Activated CD8-positive, alpha-beta T cell treated with anti-CD3 and anti-CD28 coated beads, Interleukin-2, amount 10 ng/mL, durations not matched to agents 7 days and 5 days (primary cell): ENCODE measurements around the gene KRT85. TPM values are rescaled to one million over a fixed set of nuclear protein-coding genes. Genes with fewer than 3 reads are reported as not detected.
A peak's percentile ranks its signal among the peaks of the same experiment; 100 is the strongest.

Experiments used
- ATAC-seq: fragments of 150-1000 bp; cut with Tn5 transposase; one replicate; pipeline ENCODE4 v1.10.0; 2021; ENCODE audit warnings: moderate library complexity
- CTCF ChIA-PET: fragments of 350-600 bp; sonication (Branson Sonifier 250); formaldehyde crosslinking; loops from one replicate; lab custom pipeline; 2021; ENCODE audit warnings: antibody characterized with exemption; lab: Charles Lee
- POLR2A ChIA-PET: fragments of 350-600 bp; sonication (Branson Sonifier 250); formaldehyde crosslinking; loops from one replicate; lab custom pipeline; 2021; ENCODE audit warnings: antibody characterized with exemption; lab: Charles Lee
- DNase-seq: peaks from one replicate; pipeline ENCODE4 v3.0.0-alpha.2; 2020
- H3K27ac Mint-ChIP-seq: one replicate; pipeline ENCODE4 v1.8.0; 2021; ENCODE audit warnings: mild to moderate bottlenecking, mixed read lengths
- H3K27me3 Mint-ChIP-seq: one replicate; pipeline ENCODE4 v1.8.0; 2021; ENCODE audit warnings: low read depth, mixed read lengths
- H3K36me3 Mint-ChIP-seq: one replicate; pipeline ENCODE4 v1.8.0; 2021; ENCODE audit warnings: low read depth, mixed read lengths
- H3K4me1 Mint-ChIP-seq: one replicate; pipeline ENCODE4 v1.8.0; 2021; ENCODE audit warnings: low read depth, mixed read lengths
- H3K4me3 Mint-ChIP-seq: one replicate; pipeline ENCODE4 v1.8.0; 2021; ENCODE audit warnings: mild to moderate bottlenecking, mixed read lengths
- H3K9me3 Mint-ChIP-seq: one replicate; pipeline ENCODE4 v1.8.0; 2022; ENCODE audit warnings: mixed read lengths; ENCODE audit not compliant: insufficient read depth
- total RNA-seq, 2 experiments: library from RNA; stranded (reverse); gene quantifications; one replicate each; pipeline ENCODE4 v1.2.3, GENCODE V29; 2021

Gene KRT85
- total RNA-seq, 2 experiments from 2014 or later: not detected

- H3K9me3 Mint-ChIP-seq: no peaks in the 10 kb centered on the region
- peaks cover 35% of the 10 kb centered on the region for H3K4me1 Mint-ChIP-seq
- no peak for DNase-seq
- no peak overlapping the region for H3K27ac Mint-ChIP-seq
- H3K36me3 Mint-ChIP-seq: no peaks in the 10 kb centered on the region
- ChIA-PET CTCF (interaction anchor here (1.4 kb wide), 1 partner anchor 27 kb away, joined by 3 read pairs; no protein-coding TSS in a partner anchor), POLR2A (no interaction called here)
- peaks cover 30% of the 10 kb centered on the region for H3K27me3 Mint-ChIP-seq
- H3K4me3 Mint-ChIP-seq: no peak overlapping the region
- ATAC-seq: no peak
Observed at GRCh38 chr12:52355176-52355575, 12.1 kb downstream of the KRT85 start.

GRCh38 chr12:52354200-52354599 lies 13.1 kb downstream of the KRT85 start:
- CTCF ChIA-PET: interaction anchor here (0.9 to 1.4 kb wide), 2 partner anchors 26 to 46 kb away, joined by 3 read pairs; no protein-coding TSS in a partner anchor
- POLR2A ChIA-PET: no interaction called here
- peaks cover 25% of the 10 kb centered on the region for H3K4me1 Mint-ChIP-seq

GRCh38 chr12:52353766-52354165 lies 13.5 kb downstream of the KRT85 start:
- H3K9me3 Mint-ChIP-seq: no peaks in the 10 kb centered on the region
- CTCF ChIA-PET: interaction anchor here (1.4 to 4.7 kb wide), 4 partner anchors 8 to 75 kb away, joined by 3 to 21 read pairs (median 4); no protein-coding TSS in a partner anchor

More at GRCh38 chr12:52354200-52354599, 13.1 kb downstream of the KRT85 start:
- ATAC-seq: no peak
- H3K27me3 Mint-ChIP-seq: peaks cover 32% of the 10 kb centered on the region
- no peak overlapping the region for H3K4me3 Mint-ChIP-seq
- H3K36me3 Mint-ChIP-seq: no peaks in the 10 kb centered on the region
- no peak overlapping the region for H3K27ac Mint-ChIP-seq
- DNase-seq: no peak
- no peaks in the 10 kb centered on the region for H3K9me3 Mint-ChIP-seq

GRCh38 chr12:52352951-52353350 lies 14.3 kb downstream of the KRT85 start:
- H3K36me3 Mint-ChIP-seq: no peaks in the 10 kb centered on the region
- peaks cover 44% of the 10 kb centered on the region for H3K27me3 Mint-ChIP-seq
- no peak overlapping the region for H3K4me3 Mint-ChIP-seq
- H3K27ac Mint-ChIP-seq: no peak overlapping the region
- no peak for ATAC-seq
- ChIA-PET POLR2A (no interaction called here), CTCF (interaction anchor here (1.1 to 4.7 kb wide), 6 partner anchors 8 to 532 kb away, joined by 3 to 21 read pairs (median 4); no protein-coding TSS in a partner anchor)
- no peaks in the 10 kb centered on the region for H3K9me3 Mint-ChIP-seq
- H3K4me1 Mint-ChIP-seq: peaks cover 13% of the 10 kb centered on the region
- no peak for DNase-seq

More at GRCh38 chr12:52353766-52354165, 13.5 kb downstream of the KRT85 start:
- H3K4me1 Mint-ChIP-seq: peaks cover 21% of the 10 kb centered on the region
- no peak overlapping the region for H3K27ac Mint-ChIP-seq
- ATAC-seq (no peak), DNase-seq (no peak)
- H3K27me3 Mint-ChIP-seq: peaks cover 36% of the 10 kb centered on the region
- H3K4me3 Mint-ChIP-seq: no peak overlapping the region
- no peaks in the 10 kb centered on the region for H3K36me3 Mint-ChIP-seq
- POLR2A ChIA-PET: no interaction called here

GRCh38 chr12:52351196-52352059 lies 15.9 kb downstream of the KRT85 start:
- no peak overlapping the region for H3K27ac Mint-ChIP-seq
- peak; percentile 92 for ATAC-seq
- no peak overlapping the region for H3K4me3 Mint-ChIP-seq
- ChIA-PET CTCF (interaction anchor here (0.6 to 4.7 kb wide), 8 partner anchors 10 to 519 kb away, joined by 3 to 21 read pairs (median 4); no protein-coding TSS in a partner anchor), POLR2A (no interaction called here)
- H3K4me1 Mint-ChIP-seq: peaks cover 8% of the 10 kb centered on the region
- no peaks in the 10 kb centered on the region for H3K9me3 Mint-ChIP-seq
- peaks cover 45% of the 10 kb centered on the region for H3K27me3 Mint-ChIP-seq
- DNase-seq: peak; percentile 69
- H3K36me3 Mint-ChIP-seq: no peaks in the 10 kb centered on the region

GRCh38 chr12:52350786-52351185 lies 16.5 kb downstream of the KRT85 start:
- H3K4me3 Mint-ChIP-seq: no peak overlapping the region
- ATAC-seq (no peak), DNase-seq (no peak)
- ChIA-PET POLR2A (no interaction called here), CTCF (interaction anchor here (0.6 to 4.7 kb wide), 6 partner anchors 11 to 520 kb away, joined by 3 to 21 read pairs (median 4); no protein-coding TSS in a partner anchor)
- H3K9me3 Mint-ChIP-seq: no peaks in the 10 kb centered on the region
- H3K36me3 Mint-ChIP-seq: no peaks in the 10 kb centered on the region
- H3K27ac Mint-ChIP-seq: no peak overlapping the region
- peaks cover 49% of the 10 kb centered on the region for H3K27me3 Mint-ChIP-seq
- peaks cover 8% of the 10 kb centered on the region for H3K4me1 Mint-ChIP-seq

GRCh38 chr12:52350021-52350620 lies 17.2 kb downstream of the KRT85 start:
- H3K27ac Mint-ChIP-seq: no peak overlapping the region
- peaks cover 8% of the 10 kb centered on the region for H3K4me1 Mint-ChIP-seq
- DNase-seq (no peak), ATAC-seq (no peak)
- H3K4me3 Mint-ChIP-seq: no peak overlapping the region
- H3K27me3 Mint-ChIP-seq: peaks cover 49% of the 10 kb centered on the region
- no peaks in the 10 kb centered on the region for H3K9me3 Mint-ChIP-seq
- ChIA-PET CTCF (interaction anchor here (2.3 to 4.7 kb wide), 2 partner anchors 11 to 22 kb away, joined by 8 to 21 read pairs; no protein-coding TSS in a partner anchor), POLR2A (no interaction called here)
- H3K36me3 Mint-ChIP-seq: no peaks in the 10 kb centered on the region

GRCh38 chr12:52349196-52349595 lies 18.1 kb downstream of the KRT85 start:
- ATAC-seq: no peak
- no peak overlapping the region for H3K4me3 Mint-ChIP-seq
- H3K36me3 Mint-ChIP-seq: no peaks in the 10 kb centered on the region
- ChIA-PET CTCF (interaction anchor here (4.7 kb wide), 1 partner anchor 12 kb away, joined by 21 read pairs; no protein-coding TSS in a partner anchor), POLR2A (no interaction called here)
- peaks cover 8% of the 10 kb centered on the region for H3K4me1 Mint-ChIP-seq
- H3K27me3 Mint-ChIP-seq: peaks cover 45% of the 10 kb centered on the region
- no peaks in the 10 kb centered on the region for H3K9me3 Mint-ChIP-seq
- no peak for DNase-seq
- no peak overlapping the region for H3K27ac Mint-ChIP-seq

- ATAC-seq (no peak), DNase-seq (no peak)
- ChIA-PET POLR2A (interaction anchor here (0.6 kb wide), 1 partner anchor 88 kb away, joined by 4 read pairs; no protein-coding TSS in a partner anchor), CTCF (no interaction called here)
- H3K9me3 Mint-ChIP-seq: no peaks in the 10 kb centered on the region
- H3K27me3 Mint-ChIP-seq: peaks cover 37% of the 10 kb centered on the region
- H3K36me3 Mint-ChIP-seq: no peaks in the 10 kb centered on the region
- H3K27ac Mint-ChIP-seq: no peak overlapping the region
- H3K4me3 Mint-ChIP-seq: no peak overlapping the region
- peaks cover 8% of the 10 kb centered on the region for H3K4me1 Mint-ChIP-seq
Observed at GRCh38 chr12:52347551-52348510, 19.4 kb downstream of the KRT85 start.

- Mint-ChIP-seq H3K36me3 (no peaks in the 10 kb centered on the region), H3K4me3 (no peak overlapping the region), H3K27ac (no peak overlapping the region), H3K9me3 (no peaks in the 10 kb centered on the region), H3K4me1 (peaks cover 6% of the 10 kb centered on the region), H3K27me3 (peaks cover 32% of the 10 kb centered on the region)
- CTCF ChIA-PET: interaction anchor here (1.5 kb wide), 1 partner anchor 533 kb away, joined by 3 read pairs; no protein-coding TSS in a partner anchor
- no peak for ATAC-seq
- POLR2A ChIA-PET: no interaction called here
- no peak for DNase-seq
Observed at GRCh38 chr12:52347016-52347415, 20.3 kb downstream of the KRT85 start.

- Mint-ChIP-seq H3K4me3 (no peak overlapping the region), H3K36me3 (no peaks in the 10 kb centered on the region), H3K27ac (no peak overlapping the region), H3K4me1 (peaks cover 3% of the 10 kb centered on the region), H3K9me3 (no peaks in the 10 kb centered on the region), H3K27me3 (peaks cover 29% of the 10 kb centered on the region)
- no peak for DNase-seq
- POLR2A ChIA-PET: no interaction called here
- no peak for ATAC-seq
- CTCF ChIA-PET: interaction anchor here (1.5 to 2.8 kb wide), 2 partner anchors 19 to 534 kb away, joined by 3 to 11 read pairs; no protein-coding TSS in a partner anchor
Observed at GRCh38 chr12:52346593-52346992, 20.7 kb downstream of the KRT85 start.
